ENCODE results near the gene TTLL11.

GRCh38 chr9:122071715-122072114, 21.4 kb downstream of the TTLL11 start:
- TF ChIP-seq CTCF (IDR thresholded peaks at IDR 0.05), result no peak
- no peak for TF ChIP-seq POLR2A (IDR thresholded peaks at IDR 0.05)

Data from transverse colon (tissue), 3 donors.